PC-9 (cell line): ENCODE data around the gene AKAP12. TPM values are rescaled to one million over a fixed set of nuclear protein-coding genes. Genes with fewer than 3 reads are reported as not detected.

Experiments used
- BruUV-seq: library from RNA; stranded (reverse); fragments of 400-500 nt; replicated peaks from 2 replicates; lab custom pipeline; 2021; lab: Mats Ljungman, UMichigan
- CTCF ChIA-PET: fragments of 300-600 bp; sonication (Branson Sonifier 250); formaldehyde crosslinking; loops from one replicate; lab custom pipeline; 2022; ENCODE audit warnings: antibody characterized with exemption; lab: Charles Lee
- POLR2A ChIA-PET: fragments of 300-600 bp; sonication (Branson Sonifier 250); formaldehyde crosslinking; loops from one replicate; lab custom pipeline; 2022; ENCODE audit warnings: antibody characterized with exemption; ENCODE audit not compliant: unreplicated experiment; lab: Charles Lee
- DNase-seq, 2 experiments: peaks; one replicate each; pipeline versions ENCODE4 v3.0.0 to v3.0.0-alpha.2; 2015 to 2022; ENCODE audit warnings: mixed read lengths in 1 of 2
- H2AFZ ChIP-seq: fragments of 200-600 bp; sonication (generic); 2 replicates; pipeline ENCODE4 v1.8.1; 2017; ENCODE audit warnings: antibody characterized with exemption
- H3F3A ChIP-seq: fragments of 200-600 bp; sonication (generic); 2 replicates; pipeline ENCODE4 v1.8.1; 2017; ENCODE audit warnings: antibody characterized with exemption, mild to moderate bottlenecking, low read depth; ENCODE audit not compliant: insufficient read depth
- H3K27ac ChIP-seq: fragments of 200-600 bp; sonication (generic); 2 replicates; pipeline ENCODE4 v1.6.1; 2016; ENCODE audit warnings: mixed run types
- H3K27me3 ChIP-seq: fragments of 200-600 bp; sonication (generic); 2 replicates; pipeline ENCODE4 v1.6.1; 2016; ENCODE audit warnings: low read depth, mixed run types; ENCODE audit not compliant: insufficient read depth
- H3K36me3 ChIP-seq: fragments of 200-600 bp; sonication (generic); 2 replicates; pipeline ENCODE4 v1.6.1; 2016; ENCODE audit warnings: low read depth, mixed run types
- H3K4me1 ChIP-seq: fragments of 200-600 bp; sonication (generic); replicated peaks from 2 replicates; pipeline ENCODE4 v1.6.1; 2016; ENCODE audit warnings: mixed run types; ENCODE audit not compliant: insufficient read depth
- H3K4me2 ChIP-seq: fragments of 200-600 bp; sonication (generic); 2 replicates; pipeline ENCODE4 v1.6.1; 2017; ENCODE audit warnings: mixed run types
- H3K4me3 ChIP-seq: fragments of 200-600 bp; sonication (generic); 2 replicates; pipeline ENCODE4 v1.6.1; 2016; ENCODE audit warnings: mixed run types
- H3K79me2 ChIP-seq: fragments of 200-600 bp; sonication (generic); 2 replicates; pipeline ENCODE4 v1.6.1; 2017; ENCODE audit warnings: low read depth, mixed run types
- H3K9me2 ChIP-seq: fragments of 200-600 bp; sonication (generic); 2 replicates; pipeline ENCODE4 v1.8.1; 2017; ENCODE audit warnings: mild to moderate bottlenecking; ENCODE audit not compliant: insufficient read depth
- H3K9me3 ChIP-seq: fragments of 200-600 bp; sonication (generic); 2 replicates; pipeline ENCODE4 v1.8.1; 2016; ENCODE audit warnings: low read depth; ENCODE audit not compliant: insufficient read depth
- H4K20me1 ChIP-seq: fragments of 200-600 bp; sonication (generic); 2 replicates; pipeline ENCODE4 v1.8.1; 2017; ENCODE audit not compliant: insufficient read depth
- CTCF ChIP-seq: fragments of 200-600 bp; sonication (generic); conservative IDR thresholded peaks from 2 replicates; pipeline ENCODE4 v1.6.1; 2017; ENCODE audit warnings: mixed run types, antibody characterized with exemption, mild to moderate bottlenecking, moderate library complexity
- EZH2 ChIP-seq: fragments of 200-600 bp; sonication (generic); IDR thresholded peaks from 2 replicates; pipeline ENCODE4 v1.8.0; 2017; ENCODE audit warnings: antibody characterized with exemption, low read depth
- intact Hi-C: fragments of 100-400 bp; cut with micrococcal nuclease; formaldehyde crosslinking; loops from one replicate; pipeline ENCODE4 v1.10.0; 2022; ENCODE audit not compliant: unreplicated experiment
- total RNA-seq: library from RNA; stranded (reverse); gene quantifications from 2 replicates; pipeline ENCODE4 v1.2.3, GENCODE V29; 2021

The AKAP12 gene
- total RNA-seq, 1 experiment from 2014 or later, result 12.6 TPM

DNA sequence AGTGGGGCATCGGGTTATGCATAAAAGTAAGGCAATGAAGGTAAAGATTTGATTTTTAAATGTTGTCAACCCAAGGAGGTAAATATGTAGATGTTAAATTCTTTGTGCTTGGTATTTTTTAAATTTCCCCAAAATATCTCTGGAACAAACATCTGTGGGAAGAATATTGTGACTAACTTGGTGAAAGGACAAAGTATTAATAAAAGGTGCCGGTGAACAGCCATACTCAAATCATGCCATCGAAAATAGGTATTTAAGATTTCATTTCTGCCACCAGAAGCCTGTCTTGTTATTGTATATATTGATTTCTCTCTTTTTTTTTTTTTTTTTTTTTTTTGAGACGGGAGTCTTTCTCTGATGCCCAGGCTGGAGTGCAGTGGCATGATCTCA lies 164.1 kb downstream of the AKAP12 start:
- TF ChIP-seq EZH2, result no peak
- TF ChIP-seq CTCF, result no peak
- CTCF ChIA-PET, result interaction anchor here (0.7 kb wide), 1 partner anchor 47 kb away, joined by 5 read pairs; no protein-coding TSS in a partner anchor
- H3K4me1 ChIP-seq, result peaks cover 17% of the 10 kb centered on the region
- no peak for DNase-seq
- peaks cover 32% of the 10 kb centered on the region for H3K36me3 ChIP-seq
- peaks cover 28% of the 10 kb centered on the region; the same call in 1 of the 2 replicates for H4K20me1 ChIP-seq
- no TSS peak for BruUV-seq
- H2AFZ ChIP-seq, result no peak overlapping the region
- no peaks in the 10 kb centered on the region for H3K27me3 ChIP-seq
- peaks cover 35% of the 10 kb centered on the region; the same call in 1 of the 2 replicates for H3F3A ChIP-seq
- no peak overlapping the region for H3K4me2 ChIP-seq
- no peaks in the 10 kb centered on the region for H3K9me3 ChIP-seq
- H3K27ac ChIP-seq, result no peak overlapping the region
- H3K4me3 ChIP-seq, result no peak overlapping the region
- H3K9me2 ChIP-seq, result no peaks in the 10 kb centered on the region
- intact Hi-C loops, result no loop called here
- POLR2A ChIA-PET, result no interaction called here
- peaks cover 51% of the 10 kb centered on the region for H3K79me2 ChIP-seq

Other genes with a start within 250 kb of the AKAP12 start
- 7.3 and 8.9 TPM in 2 replicates for gene ZBTB2, start 151.6 kb downstream of the AKAP12 start, total RNA-seq
- 17.6 and 19.3 TPM in 2 replicates for gene RMND1, start 212.2 kb downstream of the AKAP12 start, total RNA-seq